Measurements from ENCODE around the gene VCL. TPM values are rescaled to one million over a fixed set of nuclear protein-coding genes. Genes with fewer than 3 reads are reported as not detected.

Gene VCL
- total and polyA plus RNA-seq, 9 of the 15 experiments (the other 6 are each of a cell fraction or from before 2014, with no cell fraction given) = 29.8 to 186 (median 76.4) TPM

GRCh38 chr10:74035303-74035702 lies 37.4 kb downstream of the VCL start (continued):
- peak in 1 of 3 experiments; percentile 43; a peak in 2 of 6 replicates for TF ChIP-seq CTCF (IDR thresholded peaks at IDR 0.05 in 2 of 3, conservative IDR thresholded peaks at IDR 0.05 in 1 of 3; ENCODE audit: insufficient read depth in 2 of 3, low read depth in 1 of 3, low read length in 3 of 3)
- TF ChIP-seq ZNF253 (CRISPR knock-in tag; conservative IDR thresholded peaks at IDR 0.05) = no peak
- TF ChIP-seq, protein P1, sequence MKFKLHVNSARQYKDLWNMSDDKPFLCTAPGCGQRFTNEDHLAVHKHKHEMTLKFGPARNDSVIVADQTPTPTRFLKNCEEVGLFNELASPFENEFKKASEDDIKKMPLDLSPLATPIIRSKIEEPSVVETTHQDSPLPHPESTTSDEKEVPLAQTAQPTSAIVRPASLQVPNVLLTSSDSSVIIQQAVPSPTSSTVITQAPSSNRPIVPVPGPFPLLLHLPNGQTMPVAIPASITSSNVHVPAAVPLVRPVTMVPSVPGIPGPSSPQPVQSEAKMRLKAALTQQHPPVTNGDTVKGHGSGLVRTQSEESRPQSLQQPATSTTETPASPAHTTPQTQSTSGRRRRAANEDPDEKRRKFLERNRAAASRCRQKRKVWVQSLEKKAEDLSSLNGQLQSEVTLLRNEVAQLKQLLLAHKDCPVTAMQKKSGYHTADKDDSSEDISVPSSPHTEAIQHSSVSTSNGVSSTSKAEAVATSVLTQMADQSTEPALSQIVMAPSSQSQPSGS (CRISPR knock-in tag; IDR thresholded peaks at IDR 0.05) = no peak
- TF ChIP-seq POLR2H (tag; IDR thresholded peaks at IDR 0.05; ENCODE audit: low read depth) = 0 out of 2 replicates have a peak, but pooled peaks have one; percentile 29
- no peak for TF ChIP-seq ZNF146 (CRISPR knock-in tag; IDR thresholded peaks at IDR 0.05; ENCODE audit: unreplicated experiment)
- TF ChIP-seq NCOA2 (IDR thresholded peaks at IDR 0.05; ENCODE audit: partially characterized antibody in 2 of 2) = no peak
- TF ChIP-seq, protein P2, sequence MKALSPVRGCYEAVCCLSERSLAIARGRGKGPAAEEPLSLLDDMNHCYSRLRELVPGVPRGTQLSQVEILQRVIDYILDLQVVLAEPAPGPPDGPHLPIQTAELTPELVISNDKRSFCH (CRISPR knock-in tag; IDR thresholded peaks at IDR 0.05) = no peak
- TF ChIP-seq, protein P2 (tag; IDR thresholded peaks at IDR 0.05) = no peak
- TF ChIP-seq, protein P3, sequence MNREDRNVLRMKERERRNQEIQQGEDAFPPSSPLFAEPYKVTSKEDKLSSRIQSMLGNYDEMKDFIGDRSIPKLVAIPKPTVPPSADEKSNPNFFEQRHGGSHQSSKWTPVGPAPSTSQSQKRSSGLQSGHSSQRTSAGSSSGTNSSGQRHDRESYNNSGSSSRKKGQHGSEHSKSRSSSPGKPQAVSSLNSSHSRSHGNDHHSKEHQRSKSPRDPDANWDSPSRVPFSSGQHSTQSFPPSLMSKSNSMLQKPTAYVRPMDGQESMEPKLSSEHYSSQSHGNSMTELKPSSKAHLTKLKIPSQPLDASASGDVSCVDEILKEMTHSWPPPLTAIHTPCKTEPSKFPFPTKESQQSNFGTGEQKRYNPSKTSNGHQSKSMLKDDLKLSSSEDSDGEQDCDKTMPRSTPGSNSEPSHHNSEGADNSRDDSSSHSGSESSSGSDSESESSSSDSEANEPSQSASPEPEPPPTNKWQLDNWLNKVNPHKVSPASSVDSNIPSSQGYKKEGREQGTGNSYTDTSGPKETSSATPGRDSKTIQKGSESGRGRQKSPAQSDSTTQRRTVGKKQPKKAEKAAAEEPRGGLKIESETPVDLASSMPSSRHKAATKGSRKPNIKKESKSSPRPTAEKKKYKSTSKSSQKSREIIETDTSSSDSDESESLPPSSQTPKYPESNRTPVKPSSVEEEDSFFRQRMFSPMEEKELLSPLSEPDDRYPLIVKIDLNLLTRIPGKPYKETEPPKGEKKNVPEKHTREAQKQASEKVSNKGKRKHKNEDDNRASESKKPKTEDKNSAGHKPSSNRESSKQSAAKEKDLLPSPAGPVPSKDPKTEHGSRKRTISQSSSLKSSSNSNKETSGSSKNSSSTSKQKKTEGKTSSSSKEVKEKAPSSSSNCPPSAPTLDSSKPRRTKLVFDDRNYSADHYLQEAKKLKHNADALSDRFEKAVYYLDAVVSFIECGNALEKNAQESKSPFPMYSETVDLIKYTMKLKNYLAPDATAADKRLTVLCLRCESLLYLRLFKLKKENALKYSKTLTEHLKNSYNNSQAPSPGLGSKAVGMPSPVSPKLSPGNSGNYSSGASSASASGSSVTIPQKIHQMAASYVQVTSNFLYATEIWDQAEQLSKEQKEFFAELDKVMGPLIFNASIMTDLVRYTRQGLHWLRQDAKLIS (CRISPR knock-in tag; IDR thresholded peaks at IDR 0.05) = no peak
- TF ChIP-seq TCF7L2 (IDR thresholded peaks at IDR 0.05; ENCODE audit: low read depth, low read length) = no peak
- TF ChIP-seq RAD21 (CRISPR knock-in tag; conservative IDR thresholded peaks at IDR 0.05 in 1 of 2, IDR thresholded peaks at IDR 0.05 in 1 of 2) = peak; percentile 32 to 51
- no peak for TF ChIP-seq SMARCA5 (IDR thresholded peaks at IDR 0.05)
- TF ChIP-seq SAFB (IDR thresholded peaks at IDR 0.05; ENCODE audit: borderline replicate concordance, low read depth, low read length) = no peak
- TF ChIP-seq NR4A1 (CRISPR knock-in tag; IDR thresholded peaks at IDR 0.05) = no peak
- TF ChIP-seq NR4A1 (tag; IDR thresholded peaks at IDR 0.05) = no peak

Measured in K562 (cell line).